Prostate gland (tissue), 2 donors: ENCODE data around the gene ZNF628. TPM values are rescaled to one million over a fixed set of nuclear protein-coding genes. Genes with fewer than 3 reads are reported as not detected.

Source experiments
- DNase-seq: peaks from one replicate; pipeline ENCODE4 v3.0.0-alpha.2; 2019; ENCODE audit warnings: low spot score
- H3K27ac ChIP-seq, 2 donors: fragments of 200-600 bp; sonication (generic); 2 replicates each; pipeline ENCODE4 v1.5.1; 2017 to 2019
- H3K27me3 ChIP-seq: fragments of 200-600 bp; sonication (generic); replicated peaks from 2 replicates; pipeline ENCODE4 v1.5.1; 2019; ENCODE audit not compliant: insufficient read depth
- H3K36me3 ChIP-seq, 2 donors: fragments of 200-600 bp; sonication (generic); 1 replicate in 1 of 2; 2 replicates in 1 of 2; pipeline versions ENCODE4 v1.5.1 to v1.8.1; 2017 to 2019
- H3K4me1 ChIP-seq: fragments of 200-600 bp; sonication (generic); replicated peaks from 2 replicates; pipeline ENCODE4 v1.5.1; 2019
- H3K4me3 ChIP-seq, 2 donors: fragments of 200-600 bp; sonication (generic); 2 replicates each; pipeline ENCODE4 v1.5.1; 2017 to 2019
- H3K9me3 ChIP-seq: fragments of 200-600 bp; sonication (generic); 2 replicates; pipeline ENCODE4 v1.5.1; 2017
- CTCF ChIP-seq, 4 experiments: fragments of 200-600 bp in 2 of 4; fragments of 450-650 bp in 2 of 4; sonication (generic) in 2 of 4; IDR thresholded peaks; 1 replicate in 3 of 4; 2 replicates in 1 of 4; pipeline ENCODE4 v1.5.1; 2016 to 2019; ENCODE audit warnings: antibody characterized with exemption in 4 of 4, mild to moderate bottlenecking in 2 of 4, moderate library complexity in 2 of 4
- POLR2A ChIP-seq: fragments of 450-650 bp; IDR thresholded peaks from one replicate; pipeline ENCODE4 v1.6.1; 2016; ENCODE audit warnings: antibody characterized with exemption, mild to moderate bottlenecking
- POLR2AphosphoS5 ChIP-seq: sonication (generic); formaldehyde crosslinking; IDR thresholded peaks from one replicate; pipeline ENCODE4 v1.6.1; 2017; ENCODE audit warnings: antibody characterized with exemption
- WGBS: methylation state at CpG from one replicate; pipeline ENCODE4 v1.1.5; 2018; 5-methylcytosine and 5-hydroxymethylcytosine counted together
- intact Hi-C: fragments of 100-400 bp; cut with DNase I; formaldehyde crosslinking; loops from one replicate; pipeline ENCODE4 v1.14.2; 2022
- total RNA-seq, 2 donors: library from RNA; depleted of rRNA; stranded (reverse); fragments of >200 nt; gene quantifications; one replicate each; pipeline ENCODE4 v1.1.0, GENCODE V29; 2016

Gene ZNF628
- total RNA-seq, 2 donors from 2014 or later: 10.9 to 66.4 TPM

GRCh38 chr19:55486971-55487923 is 10.8 kb downstream of the ZNF628 start:
- 43% methylated on average over 27 of the region's 27 CpGs for WGBS
- no peak overlapping the region for H3K4me3 ChIP-seq
- intact Hi-C loops: no loop called here

GRCh38 chr19:55487924-55488687 is 11.7 kb downstream of the ZNF628 start, which contains the start of gene SSC5D:
Gene SSC5D (plus strand): TSS chr19:55488436. CDS start chr19:55488590, 154 bp downstream.
- 17% methylated on average over 19 of the region's 21 CpGs for WGBS
- H3K4me1 ChIP-seq: peaks cover 4% of the 10 kb centered on the region
- no peak for TF ChIP-seq POLR2A
- no peak for TF ChIP-seq CTCF (IDR thresholded peaks at IDR 0.05)
- no peak for TF ChIP-seq POLR2AphosphoS5
- no peaks in the 10 kb centered on the region for H3K9me3 ChIP-seq
- H3K27ac ChIP-seq: peak within 1 kb of the TSS in 1 of 2 donors; percentile 65
- no peaks in the 10 kb centered on the region for H3K27me3 ChIP-seq
- intact Hi-C loops: no loop called here
- no peak within 1 kb of the TSS for H3K4me3 ChIP-seq
- peaks cover 0 to 2% of the 10 kb centered on the region in 2 donors for H3K36me3 ChIP-seq
- DNase-seq: no peak

More at GRCh38 chr19:55486971-55487923, 10.8 kb downstream of the ZNF628 start:
- H3K9me3 ChIP-seq: no peaks in the 10 kb centered on the region
- H3K4me1 ChIP-seq: peaks cover 4% of the 10 kb centered on the region
- H3K27me3 ChIP-seq: no peaks in the 10 kb centered on the region
- peak overlapping the region in 1 of 2 donors; percentile 65 for H3K27ac ChIP-seq
- TF ChIP-seq POLR2A (no peak), POLR2AphosphoS5 (no peak), CTCF (IDR thresholded peaks at IDR 0.05) (no peak)
- DNase-seq: no peak
- H3K36me3 ChIP-seq: peaks cover 0 to 5% of the 10 kb centered on the region in 2 donors

GRCh38 chr19:55488986-55489710 is 12.7 kb downstream of the ZNF628 start:
- H3K27me3 ChIP-seq: no peaks in the 10 kb centered on the region
- TF ChIP-seq POLR2AphosphoS5 (no peak), CTCF (IDR thresholded peaks at IDR 0.05) (no peak), POLR2A (no peak)

GRCh38 chr19:55489711-55490477 is 13.5 kb downstream of the ZNF628 start:
- intact Hi-C loops: no loop called here

More at GRCh38 chr19:55488986-55489710, 12.7 kb downstream of the ZNF628 start:
- no peak overlapping the region for H3K4me3 ChIP-seq
- no peaks in the 10 kb centered on the region for H3K9me3 ChIP-seq
- peaks cover 4% of the 10 kb centered on the region for H3K4me1 ChIP-seq
- H3K27ac ChIP-seq: no peak overlapping the region
- no peaks in the 10 kb centered on the region for H3K36me3 ChIP-seq
- DNase-seq: no peak
- intact Hi-C loops: no loop called here
- WGBS: 50% methylated on average over 31 of the region's 36 CpGs

More at GRCh38 chr19:55489711-55490477, 13.5 kb downstream of the ZNF628 start:
- no peaks in the 10 kb centered on the region for H3K36me3 ChIP-seq
- H3K9me3 ChIP-seq: no peaks in the 10 kb centered on the region
- H3K4me3 ChIP-seq: no peak overlapping the region
- H3K27me3 ChIP-seq: no peaks in the 10 kb centered on the region
- H3K27ac ChIP-seq: no peak overlapping the region
- TF ChIP-seq CTCF (IDR thresholded peaks at IDR 0.05): no peak
- TF ChIP-seq POLR2AphosphoS5: no peak
- DNase-seq: no peak
- no peaks in the 10 kb centered on the region for H3K4me1 ChIP-seq
- 59% methylated on average over 12 of the region's 21 CpGs for WGBS
